ENCODE results near the gene HS6ST3.

HS6ST3 gene

DNA sequence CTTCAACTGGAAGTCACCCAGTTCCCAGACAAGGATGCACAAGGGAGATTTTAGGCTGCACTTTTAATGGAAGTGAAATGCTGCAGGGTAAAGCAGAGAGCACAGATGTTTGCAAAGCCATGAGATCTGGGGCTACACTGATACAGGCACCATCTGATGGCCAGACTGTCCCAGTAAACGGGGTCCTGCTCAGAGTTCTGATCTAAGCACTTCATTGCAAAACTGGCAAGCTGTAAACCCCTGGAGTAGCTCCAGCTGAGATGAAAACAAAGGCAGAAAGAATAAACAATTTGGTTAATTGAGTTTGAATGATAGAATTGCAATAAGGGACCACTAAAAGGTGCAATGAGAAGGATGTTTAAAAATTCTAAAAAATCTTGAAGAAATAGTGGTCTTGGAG, 707.2 kb downstream of the HS6ST3 start:
- H3K4me3 ChIP-seq (ENCODE audit: low read depth, low read length): no peak overlapping the region
- TF ChIP-seq, protein P1, sequence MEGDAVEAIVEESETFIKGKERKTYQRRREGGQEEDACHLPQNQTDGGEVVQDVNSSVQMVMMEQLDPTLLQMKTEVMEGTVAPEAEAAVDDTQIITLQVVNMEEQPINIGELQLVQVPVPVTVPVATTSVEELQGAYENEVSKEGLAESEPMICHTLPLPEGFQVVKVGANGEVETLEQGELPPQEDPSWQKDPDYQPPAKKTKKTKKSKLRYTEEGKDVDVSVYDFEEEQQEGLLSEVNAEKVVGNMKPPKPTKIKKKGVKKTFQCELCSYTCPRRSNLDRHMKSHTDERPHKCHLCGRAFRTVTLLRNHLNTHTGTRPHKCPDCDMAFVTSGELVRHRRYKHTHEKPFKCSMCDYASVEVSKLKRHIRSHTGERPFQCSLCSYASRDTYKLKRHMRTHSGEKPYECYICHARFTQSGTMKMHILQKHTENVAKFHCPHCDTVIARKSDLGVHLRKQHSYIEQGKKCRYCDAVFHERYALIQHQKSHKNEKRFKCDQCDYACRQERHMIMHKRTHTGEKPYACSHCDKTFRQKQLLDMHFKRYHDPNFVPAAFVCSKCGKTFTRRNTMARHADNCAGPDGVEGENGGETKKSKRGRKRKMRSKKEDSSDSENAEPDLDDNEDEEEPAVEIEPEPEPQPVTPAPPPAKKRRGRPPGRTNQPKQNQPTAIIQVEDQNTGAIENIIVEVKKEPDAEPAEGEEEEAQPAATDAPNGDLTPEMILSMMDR (IDR thresholded peaks at IDR 0.05; ENCODE audit: control insufficient read depth, extremely low read depth, insufficient read depth): no peak
- DNase-seq (ENCODE audit: low read depth): no peak

DNA sequence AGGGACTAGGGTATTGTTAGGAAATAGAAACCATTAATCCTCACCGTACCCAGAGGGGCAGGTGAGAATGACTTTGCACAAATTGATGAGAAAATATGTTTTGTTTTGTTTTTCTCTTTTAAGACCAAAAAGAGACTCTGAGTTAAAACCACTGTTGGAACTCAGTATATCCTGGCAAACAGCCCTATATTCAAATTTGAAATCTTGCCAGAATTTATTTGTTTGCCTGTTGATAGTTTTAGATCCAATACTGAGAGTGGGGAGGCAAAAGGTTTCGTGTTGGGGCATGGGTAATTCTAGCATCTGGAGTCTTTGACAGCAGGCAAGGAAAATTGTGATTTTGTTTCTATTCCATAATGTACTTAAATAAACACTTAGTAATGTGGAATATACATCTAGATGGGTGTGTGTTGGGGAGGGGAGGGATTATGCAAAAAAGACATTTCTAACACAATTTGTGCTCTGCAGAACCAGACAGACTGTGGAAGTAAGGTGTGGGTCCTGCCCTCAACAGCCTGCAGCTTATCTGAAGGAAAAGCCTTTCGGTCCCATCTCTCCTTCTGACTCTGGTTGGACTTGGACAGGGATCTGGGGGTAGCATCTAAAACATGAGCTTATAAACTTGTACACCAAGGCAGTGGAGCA, 713.7 kb downstream of the HS6ST3 start:
- H3K4me3 ChIP-seq (ENCODE audit: low read depth, low read length): no peak overlapping the region
- TF ChIP-seq, protein P1 (IDR thresholded peaks at IDR 0.05; ENCODE audit: control insufficient read depth, extremely low read depth, insufficient read depth): no peak
- DNase-seq (ENCODE audit: low read depth): no peak

- TF ChIP-seq, protein P1 (IDR thresholded peaks at IDR 0.05; ENCODE audit: control insufficient read depth, extremely low read depth, insufficient read depth): no peak
Measured at GRCh38 chr13:96804174-96804573, 714.3 kb downstream of the HS6ST3 start.

GRCh38 chr13:96806746-96807145, 716.8 kb downstream of the HS6ST3 start:
- TF ChIP-seq, protein P1 (IDR thresholded peaks at IDR 0.05; ENCODE audit: control insufficient read depth, extremely low read depth, insufficient read depth): no peak
- no peak for DNase-seq (ENCODE audit: low read depth)
- no peak overlapping the region for H3K4me3 ChIP-seq (ENCODE audit: low read depth, low read length)

More at GRCh38 chr13:96804174-96804573, 714.3 kb downstream of the HS6ST3 start:
- no peak overlapping the region for H3K4me3 ChIP-seq (ENCODE audit: low read depth, low read length)
- DNase-seq (ENCODE audit: low read depth): no peak

- DNase-seq (ENCODE audit: low read depth): no peak
- TF ChIP-seq, protein P1 (IDR thresholded peaks at IDR 0.05; ENCODE audit: control insufficient read depth, extremely low read depth, insufficient read depth): no peak
- no peak overlapping the region for H3K4me3 ChIP-seq (ENCODE audit: low read depth, low read length)
Measured at GRCh38 chr13:96809366-96810096, 719.6 kb downstream of the HS6ST3 start.

DNA sequence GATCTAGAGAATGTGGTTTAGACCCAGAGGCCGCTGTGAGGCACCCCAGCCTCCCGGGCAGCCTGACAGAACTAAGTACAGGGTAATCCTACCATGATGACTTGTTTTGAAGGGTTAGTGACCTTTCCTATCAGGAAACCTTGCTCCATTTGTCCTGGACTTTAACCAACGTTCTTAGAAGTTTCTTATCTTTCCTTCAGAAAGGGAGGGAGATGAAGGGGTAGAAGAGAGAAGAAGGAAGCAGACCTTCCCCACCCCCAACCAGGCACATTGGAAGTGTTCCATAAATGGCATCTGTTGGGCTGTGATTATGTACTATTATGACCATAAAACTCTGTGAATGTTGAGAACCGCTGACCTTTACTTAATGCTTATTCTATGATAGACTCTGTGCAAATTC, 720.2 kb downstream of the HS6ST3 start:
- no peak for DNase-seq (ENCODE audit: low read depth)
- H3K4me3 ChIP-seq (ENCODE audit: low read depth, low read length): no peak overlapping the region
- TF ChIP-seq, protein P1 (IDR thresholded peaks at IDR 0.05; ENCODE audit: control insufficient read depth, extremely low read depth, insufficient read depth): no peak
